H1 (cell line): ENCODE data around the gene ATP2C1. TPM values are rescaled to one million over a fixed set of nuclear protein-coding genes. Genes with fewer than 3 reads are reported as not detected.

Experiments
- CHD2 ChIP-seq: IDR thresholded peaks from 2 replicates; pipeline ENCODE4 v1.6.1; 2012; ENCODE audit warnings: low read length, improper control_type of control experiment
- EP300 ChIP-seq, 2 experiments: IDR thresholded peaks; 1 replicate in 1 of 2; 2 replicates in 1 of 2; pipeline ENCODE4 v1.6.1; 2011 to 2012; ENCODE audit warnings: low read depth in 2 of 2, low read length in 2 of 2, mild to moderate bottlenecking in 2 of 2, borderline replicate concordance in 1 of 2, inconsistent platforms in 1 of 2, moderate library complexity in 1 of 2
- JUN ChIP-seq: IDR thresholded peaks from 2 replicates; pipeline ENCODE4 v1.6.1; 2011; ENCODE audit warnings: low read depth, mild to moderate bottlenecking, improper control_type of control experiment, low read length
- RBBP5 ChIP-seq: IDR thresholded peaks from 2 replicates; pipeline ENCODE4 v1.7.1; 2012; ENCODE audit warnings: low read depth, mild to moderate bottlenecking, inconsistent platforms, low read length, moderate library complexity, borderline replicate concordance
- SIRT6 ChIP-seq: IDR thresholded peaks from one replicate; pipeline ENCODE4 v1.7.1; 2012; ENCODE audit warnings: low read length, inconsistent platforms
- TAF7 ChIP-seq: optimal IDR thresholded peaks from 2 replicates; pipeline ENCODE3; 2011; ENCODE audit warnings: low read depth, mild to moderate bottlenecking, inconsistent platforms, low read length, moderate library complexity, borderline replicate concordance
- TBP ChIP-seq: IDR thresholded peaks from 2 replicates; pipeline ENCODE4 v1.6.1; 2011; ENCODE audit warnings: low read depth, low read length, improper control_type of control experiment
- polyA plus RNA-seq, 7 experiments: library from polyadenylated mRNA; depleted of rRNA in 3 of 7; stranded (reverse) in 5 of 7; unstranded in 2 of 7; fragments of >200 nt in 5 of 7; fragments of 200-250 nt in 2 of 7; gene quantifications; 1 replicate in 5 of 7; 2 replicates in 1 of 7; 4 replicates in 1 of 7; pipeline versions ENCODE4 v1.2.1 to v1.2.3, GENCODE V29; 2011 to 2013; ENCODE audit warnings: missing spikeins in 2 of 7, mixed read lengths in 2 of 7
- total RNA-seq: library from RNA; stranded (reverse); fragmentation: NEBNext Ultra II Directional; extraction: Animal tissue kit (Norgen Biotek cat#: 25700); gene quantifications from 2 replicates; pipeline ENCODE4 v1.2.1, GENCODE V29; 2021

ATP2C1 gene
- total and polyA plus RNA-seq, 2 of the 8 experiments (the other 6 are each of a cell fraction or from before 2014, with no cell fraction given), result 50.7 to 68.5 TPM

DNA sequence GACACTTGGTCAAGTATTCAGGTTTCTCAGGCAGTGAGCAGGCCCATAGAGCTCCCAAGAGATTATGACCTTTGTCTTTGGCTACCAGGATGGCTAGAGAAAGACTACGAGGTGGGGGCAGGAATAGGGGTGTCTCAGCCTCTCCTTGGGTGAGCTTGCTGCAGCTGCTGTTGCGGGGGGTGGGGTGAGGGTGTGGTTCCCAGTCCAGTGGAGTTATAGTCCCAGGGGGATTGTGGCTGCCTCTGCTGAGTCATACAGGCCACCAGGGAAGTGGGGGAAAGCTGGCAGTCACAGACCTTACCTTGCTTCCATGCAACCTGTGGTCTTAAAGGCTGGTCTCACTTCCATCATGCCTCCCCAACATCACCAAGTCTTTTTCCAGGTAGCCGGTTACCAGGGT, 31.7 kb downstream of the ATP2C1 start (continued):
- TF ChIP-seq TAF7, result no peak
- no peak for TF ChIP-seq SIRT6
- no peak for TF ChIP-seq RBBP5
- TF ChIP-seq EP300 (IDR thresholded peaks at IDR 0.05; ENCODE audit: borderline replicate concordance in 1 of 2, low read depth in 2 of 2, low read length in 2 of 2), result no peak
- no peak for TF ChIP-seq JUN
- TF ChIP-seq CHD2, result no peak
- TF ChIP-seq TBP, result no peak
